NT2/D1 (cell line): ENCODE data around the gene AGO3.

Experiments
- SUZ12 ChIP-seq: IDR thresholded peaks from 2 replicates; pipeline ENCODE4 v1.6.1; 2011; ENCODE audit not compliant: insufficient read length, insufficient read depth; ENCODE audit errors: extremely low read depth
- ZNF274 ChIP-seq: IDR thresholded peaks from 2 replicates; pipeline ENCODE4 v1.6.1; 2011; ENCODE audit warnings: mild to moderate bottlenecking, low read depth, low read length

- TF ChIP-seq ZNF274 (no peak), SUZ12 (no peak)
Measured at GRCh38 chr1:36008546-36009197, 77.8 kb downstream of the AGO3 start.
